Mammary epithelial cell (primary cell): ENCODE data around the gene TFCP2.

Experiments used
- CTCF ChIP-seq, 2 donors: IDR thresholded peaks in 1 of 2; conservative IDR thresholded peaks in 1 of 2; 2 replicates each; pipeline ENCODE4 v1.5.1; 2011 to 2012; ENCODE audit warnings: inconsistent platforms in 2 of 2, low read length in 2 of 2, mild to moderate bottlenecking in 2 of 2, control low read depth in 1 of 2, low read depth in 1 of 2; ENCODE audit not compliant: insufficient read depth in 1 of 2; ENCODE audit errors: extremely low read depth in 1 of 2
- EZH2 ChIP-seq: IDR thresholded peaks from 2 replicates; pipeline ENCODE4 v1.6.1; 2012; ENCODE audit warnings: low read length, inconsistent platforms, borderline replicate concordance

GRCh38 chr12:51156245-51156765 is 16.6 kb downstream of the TFCP2 start:
- TF ChIP-seq CTCF (conservative IDR thresholded peaks at IDR 0.05 in 1 of 2, IDR thresholded peaks at IDR 0.05 in 1 of 2; ENCODE audit: extremely low read depth in 1 of 2, insufficient read depth in 1 of 2, low read depth in 1 of 2, low read length in 2 of 2) (no peak), EZH2 (no peak)
